ENCODE data around the gene FAM204A.

DNA sequence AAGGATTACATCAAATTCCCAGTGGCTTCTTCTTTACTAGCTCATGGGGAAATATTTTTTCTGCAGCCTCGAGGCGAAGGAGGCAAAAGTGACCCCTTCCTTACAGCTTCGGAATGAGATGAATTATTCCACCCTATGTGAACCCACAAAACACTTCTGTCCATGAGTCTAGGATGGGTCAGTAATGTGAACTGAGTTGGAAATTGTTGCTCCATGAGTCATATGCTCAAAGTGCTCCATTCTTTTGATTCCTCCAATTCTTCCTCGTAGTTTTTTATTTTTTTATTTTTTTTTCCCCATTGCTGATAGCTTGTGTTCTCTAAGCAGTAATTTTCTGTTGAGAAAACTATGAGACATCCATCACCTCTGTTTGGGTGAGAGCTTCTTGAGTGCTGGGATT, 31.7 kb upstream of the FAM204A start:
- TF ChIP-seq SP1 (IDR thresholded peaks at IDR 0.05) (no peak), BHLHE40 (IDR thresholded peaks at IDR 0.05; ENCODE audit: borderline replicate concordance) (no peak), SUZ12 (IDR thresholded peaks at IDR 0.05) (no peak), FOXM1 (IDR thresholded peaks at IDR 0.05; ENCODE audit: borderline replicate concordance) (no peak), FOXK2 (IDR thresholded peaks at IDR 0.05) (no peak), ELF4 (IDR thresholded peaks at IDR 0.05) (no peak), HDGF (IDR thresholded peaks at IDR 0.05; ENCODE audit: borderline replicate concordance) (no peak), NFRKB (IDR thresholded peaks at IDR 0.05) (no peak), LEF1 (IDR thresholded peaks at IDR 0.05; ENCODE audit: borderline replicate concordance) (no peak)

All from HEK293T (cell line).